ENCODE data around the gene IL17RA.

- TF ChIP-seq POLR2A (IDR thresholded peaks at IDR 0.05) (no peak), CTCF (IDR thresholded peaks at IDR 0.05) (no peak)
Measured at GRCh38 chr22:17060126-17060525, 24.7 kb upstream of the IL17RA start.
